GM12872 (cell line): Measurements from ENCODE around the gene LRRC4B.

Experiments used
- TF ChIP-seq, protein P1 (sequence below): IDR thresholded peaks from 3 replicates; pipeline ENCODE4 v1.5.1; 2011; ENCODE audit warnings: low read depth, mild to moderate bottlenecking, low read length, moderate library complexity; ENCODE audit not compliant: insufficient read depth

Gene LRRC4B

DNA sequence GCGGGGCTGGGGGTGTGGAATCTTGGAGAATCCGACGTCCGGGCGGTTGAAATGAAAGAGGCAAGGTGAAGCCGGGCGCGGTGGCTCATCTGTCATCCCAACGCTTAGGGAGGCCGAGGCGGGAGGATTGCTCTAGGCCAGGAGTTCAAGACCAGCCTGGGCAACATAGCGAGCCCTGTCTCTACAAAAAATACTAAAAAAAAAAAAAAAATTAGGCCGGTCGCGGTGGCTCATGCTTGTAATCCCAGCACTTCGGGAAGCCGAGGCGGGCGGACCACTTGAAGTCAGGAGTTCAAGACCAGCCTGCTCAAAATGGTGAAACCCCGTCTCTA lies 91.4 kb downstream of the LRRC4B start:
- TF ChIP-seq, protein P1, sequence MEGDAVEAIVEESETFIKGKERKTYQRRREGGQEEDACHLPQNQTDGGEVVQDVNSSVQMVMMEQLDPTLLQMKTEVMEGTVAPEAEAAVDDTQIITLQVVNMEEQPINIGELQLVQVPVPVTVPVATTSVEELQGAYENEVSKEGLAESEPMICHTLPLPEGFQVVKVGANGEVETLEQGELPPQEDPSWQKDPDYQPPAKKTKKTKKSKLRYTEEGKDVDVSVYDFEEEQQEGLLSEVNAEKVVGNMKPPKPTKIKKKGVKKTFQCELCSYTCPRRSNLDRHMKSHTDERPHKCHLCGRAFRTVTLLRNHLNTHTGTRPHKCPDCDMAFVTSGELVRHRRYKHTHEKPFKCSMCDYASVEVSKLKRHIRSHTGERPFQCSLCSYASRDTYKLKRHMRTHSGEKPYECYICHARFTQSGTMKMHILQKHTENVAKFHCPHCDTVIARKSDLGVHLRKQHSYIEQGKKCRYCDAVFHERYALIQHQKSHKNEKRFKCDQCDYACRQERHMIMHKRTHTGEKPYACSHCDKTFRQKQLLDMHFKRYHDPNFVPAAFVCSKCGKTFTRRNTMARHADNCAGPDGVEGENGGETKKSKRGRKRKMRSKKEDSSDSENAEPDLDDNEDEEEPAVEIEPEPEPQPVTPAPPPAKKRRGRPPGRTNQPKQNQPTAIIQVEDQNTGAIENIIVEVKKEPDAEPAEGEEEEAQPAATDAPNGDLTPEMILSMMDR: no peak

DNA sequence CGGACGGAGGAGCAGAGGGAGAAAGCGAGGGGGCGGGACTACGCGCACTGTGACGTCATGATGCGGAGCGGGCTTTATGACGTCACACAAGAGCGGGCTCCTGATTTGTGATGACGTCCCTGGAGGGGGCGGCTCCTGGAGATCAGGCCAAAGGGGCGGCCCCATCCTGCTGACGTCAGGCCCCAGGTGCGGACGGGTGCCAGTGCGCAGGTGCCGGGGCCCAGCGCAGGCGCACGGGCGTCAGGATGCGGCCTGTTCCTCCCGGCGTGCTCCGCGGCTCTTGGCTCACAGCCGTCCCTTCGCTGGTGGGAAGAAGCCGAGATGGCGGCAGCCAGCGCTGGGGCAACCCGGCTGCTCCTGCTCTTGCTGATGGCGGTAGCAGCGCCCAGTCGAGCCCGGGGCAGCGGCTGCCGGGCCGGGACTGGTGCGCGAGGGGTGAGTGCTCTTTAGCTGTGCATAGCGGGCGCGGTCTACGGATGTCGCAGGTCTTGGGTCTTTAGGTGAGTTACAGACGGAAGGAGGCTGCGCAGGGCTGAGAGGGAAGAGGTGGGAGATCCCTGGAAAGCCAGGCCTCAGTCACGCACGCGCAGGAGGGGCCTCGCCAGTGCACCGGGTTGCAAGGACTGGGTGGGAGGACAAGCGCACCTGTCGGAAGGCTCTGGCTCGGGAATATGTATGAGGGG lies 91.9 kb downstream of the LRRC4B start, which contains the start of the genes EMC10 and GARIN5A:
EMC10 (plus strand) TSS at position 284 of the 683 bp plus-strand sequence; CDS start at position 322, 38 bp downstream.
GARIN5A (minus strand) TSS at position 625 of the 683 bp plus-strand sequence; CDS start at position 165, 460 bp downstream.
- TF ChIP-seq, protein P1: no peak

DNA sequence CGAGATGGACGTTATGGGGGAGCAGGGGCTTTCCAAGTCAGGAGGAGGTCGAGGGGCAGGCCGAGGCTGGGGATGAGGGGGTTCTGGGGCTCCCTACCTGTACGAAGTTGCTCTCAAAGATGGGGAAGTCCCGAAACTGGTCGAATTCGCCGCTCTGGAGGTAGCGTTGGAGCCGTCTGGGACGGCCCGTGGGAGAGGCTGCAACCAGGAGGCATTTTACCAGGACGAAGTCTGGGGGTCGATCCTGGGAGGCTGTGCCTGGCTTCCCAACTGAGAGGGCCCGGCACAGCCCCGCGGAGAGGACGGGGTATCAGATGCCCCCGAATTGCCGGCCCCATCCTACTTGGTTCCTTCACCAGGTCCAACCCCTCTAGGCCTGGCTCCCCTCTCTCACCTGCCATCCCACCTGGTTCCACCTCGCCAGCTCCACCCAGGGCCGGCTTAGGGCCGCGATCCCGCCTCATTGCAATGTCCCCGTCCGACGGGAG lies 92.5 kb downstream of the LRRC4B start:
- TF ChIP-seq, protein P1: no peak

DNA sequence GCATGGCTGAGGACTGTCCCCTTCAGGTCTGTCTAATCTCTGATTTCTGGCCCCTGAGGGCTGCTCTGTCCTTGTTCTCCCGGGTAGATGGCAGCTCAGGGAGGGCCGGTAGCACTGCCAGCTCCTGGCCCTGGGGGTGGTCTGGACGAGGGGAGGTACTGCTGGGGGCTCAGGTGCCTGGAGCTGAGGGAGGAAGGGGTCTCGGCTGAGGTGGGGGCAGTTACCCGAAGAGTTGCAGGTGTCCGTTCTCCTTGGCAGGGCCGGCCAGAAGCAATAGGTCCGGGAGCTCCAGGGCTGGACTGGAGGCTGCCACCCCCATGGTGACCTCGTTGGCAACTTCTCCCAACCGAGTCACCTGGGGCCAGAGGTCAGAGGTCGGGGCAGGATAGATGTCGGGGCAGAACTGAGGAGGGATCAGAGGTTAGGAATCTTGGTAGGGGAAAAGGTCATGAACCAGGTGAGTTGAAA lies 93.1 kb downstream of the LRRC4B start:
- TF ChIP-seq, protein P1: no peak

DNA sequence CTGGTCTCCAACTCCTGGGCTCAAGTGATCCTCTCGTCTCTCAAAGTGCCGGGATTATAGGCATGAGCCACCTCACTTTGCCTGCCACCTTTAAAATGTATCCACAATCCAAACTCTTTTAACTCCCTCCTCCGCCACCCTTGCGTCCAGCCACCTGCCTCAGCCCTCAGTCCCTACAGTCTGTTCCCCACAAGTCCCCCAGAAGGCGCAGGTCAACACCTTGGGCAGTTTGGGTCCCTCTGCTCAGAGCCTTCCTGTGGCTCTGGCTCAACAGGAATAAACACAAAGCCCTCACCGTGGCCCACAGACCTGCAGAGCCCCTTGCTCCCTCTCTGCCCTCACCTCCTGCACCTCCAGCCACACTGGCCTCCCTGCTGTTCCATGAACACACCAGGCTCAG lies 99.4 kb downstream of the LRRC4B start:
- TF ChIP-seq, protein P1: no peak

DNA sequence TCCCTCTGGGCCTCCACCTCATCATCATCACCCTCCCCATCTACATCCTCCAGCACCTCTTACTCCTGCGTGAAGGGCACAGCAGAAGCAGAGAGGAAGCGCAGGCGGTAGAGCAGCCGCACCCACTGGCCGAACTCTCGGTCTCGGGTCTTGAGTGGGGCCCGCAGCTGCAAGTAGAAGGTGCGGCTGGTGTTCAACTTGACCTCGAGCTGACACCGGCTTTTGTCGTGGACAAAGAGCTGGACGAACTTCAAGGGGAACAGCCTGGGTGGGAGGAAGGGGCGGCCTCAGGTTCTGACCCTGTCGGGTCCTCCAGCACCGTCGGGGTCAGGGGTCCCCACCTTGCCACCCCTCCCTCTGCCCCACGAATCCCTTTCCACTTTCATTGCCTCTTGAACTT lies 100.7 kb downstream of the LRRC4B start:
- TF ChIP-seq, protein P1: no peak
